Vagina (tissue), 2 donors: ENCODE data around the gene ARID5B. TPM values are rescaled to one million over a fixed set of nuclear protein-coding genes. Genes with fewer than 3 reads are reported as not detected.

Source experiments
- DNase-seq, 2 donors: peaks; one replicate each; pipeline ENCODE4 v3.0.0-alpha.2; 2017; ENCODE audit errors: extremely low spot score in 2 of 2
- H3K27ac ChIP-seq: fragments of 200-600 bp; sonication (generic); one replicate; pipeline ENCODE4 v1.5.1; 2019
- H3K27me3 ChIP-seq: fragments of 200-600 bp; sonication (generic); one replicate; pipeline ENCODE4 v1.5.1; 2019
- H3K36me3 ChIP-seq, 2 donors: fragments of 200-600 bp; sonication (generic); one replicate each; pipeline ENCODE4 v1.5.1; 2017 to 2019
- H3K4me1 ChIP-seq: fragments of 200-600 bp; sonication (generic); one replicate; pipeline ENCODE4 v1.5.1; 2019
- H3K4me3 ChIP-seq, 2 donors: fragments of 200-600 bp; sonication (generic); 1 replicate in 1 of 2; 2 replicates in 1 of 2; pipeline ENCODE4 v1.5.1; 2016 to 2019
- H3K9me3 ChIP-seq: fragments of 200-600 bp; sonication (generic); one replicate; pipeline ENCODE4 v1.5.1; 2019
- POLR2A ChIP-seq, 2 donors: fragments of 450-650 bp; IDR thresholded peaks; one replicate each; pipeline ENCODE4 v1.6.1; 2017; ENCODE audit warnings: antibody characterized with exemption in 2 of 2, mild to moderate bottlenecking in 2 of 2, moderate library complexity in 2 of 2
- POLR2AphosphoS5 ChIP-seq, 2 donors: sonication (generic); formaldehyde crosslinking; IDR thresholded peaks; one replicate each; pipeline ENCODE4 v1.9.0; 2017; ENCODE audit warnings: antibody characterized with exemption in 2 of 2, mild to moderate bottlenecking in 2 of 2, low read depth in 1 of 2; ENCODE audit not compliant: insufficient read depth in 1 of 2
- intact Hi-C: fragments of 100-400 bp; cut with DNase I; formaldehyde crosslinking; loops from one replicate; pipeline ENCODE4 v1.15.1; 2023
- total RNA-seq: library from RNA; depleted of rRNA; stranded (reverse); fragments of >200 nt; gene quantifications from one replicate; pipeline ENCODE4 v1.2.3, GENCODE V29; 2016
- TF ChIP-seq, protein P1 (sequence below), 3 experiments: fragments of 450-650 bp in 2 of 3; fragments of 200-600 bp in 1 of 3; sonication (generic) in 1 of 3; IDR thresholded peaks; one replicate each; pipeline ENCODE4 v1.5.1; 2017 to 2019; ENCODE audit warnings: antibody characterized with exemption in 3 of 3, mild to moderate bottlenecking in 2 of 3, moderate library complexity in 2 of 3

ARID5B gene
- total RNA-seq, 1 donor from 2014 or later = 75.9 TPM

DNA sequence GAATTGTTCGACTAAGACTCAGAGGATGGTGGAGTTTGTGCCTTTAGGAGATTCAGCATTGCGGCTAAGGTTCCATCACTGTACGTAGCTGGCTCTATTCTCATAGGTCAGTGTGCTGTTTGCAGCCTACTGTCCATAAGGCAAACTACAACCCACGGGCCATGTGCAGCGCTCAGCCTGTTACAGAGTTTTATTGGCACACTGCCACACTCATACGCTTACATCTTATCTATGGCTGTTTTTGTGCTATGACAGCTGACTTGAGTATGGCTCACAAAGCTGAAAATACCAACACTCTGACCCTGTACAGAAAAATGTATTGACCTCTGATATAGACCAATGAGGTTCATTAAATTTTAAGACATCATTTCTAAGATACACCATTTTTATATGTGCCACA, 114.5 kb downstream of the ARID5B start:
- intact Hi-C loops = no loop called here

DNA sequence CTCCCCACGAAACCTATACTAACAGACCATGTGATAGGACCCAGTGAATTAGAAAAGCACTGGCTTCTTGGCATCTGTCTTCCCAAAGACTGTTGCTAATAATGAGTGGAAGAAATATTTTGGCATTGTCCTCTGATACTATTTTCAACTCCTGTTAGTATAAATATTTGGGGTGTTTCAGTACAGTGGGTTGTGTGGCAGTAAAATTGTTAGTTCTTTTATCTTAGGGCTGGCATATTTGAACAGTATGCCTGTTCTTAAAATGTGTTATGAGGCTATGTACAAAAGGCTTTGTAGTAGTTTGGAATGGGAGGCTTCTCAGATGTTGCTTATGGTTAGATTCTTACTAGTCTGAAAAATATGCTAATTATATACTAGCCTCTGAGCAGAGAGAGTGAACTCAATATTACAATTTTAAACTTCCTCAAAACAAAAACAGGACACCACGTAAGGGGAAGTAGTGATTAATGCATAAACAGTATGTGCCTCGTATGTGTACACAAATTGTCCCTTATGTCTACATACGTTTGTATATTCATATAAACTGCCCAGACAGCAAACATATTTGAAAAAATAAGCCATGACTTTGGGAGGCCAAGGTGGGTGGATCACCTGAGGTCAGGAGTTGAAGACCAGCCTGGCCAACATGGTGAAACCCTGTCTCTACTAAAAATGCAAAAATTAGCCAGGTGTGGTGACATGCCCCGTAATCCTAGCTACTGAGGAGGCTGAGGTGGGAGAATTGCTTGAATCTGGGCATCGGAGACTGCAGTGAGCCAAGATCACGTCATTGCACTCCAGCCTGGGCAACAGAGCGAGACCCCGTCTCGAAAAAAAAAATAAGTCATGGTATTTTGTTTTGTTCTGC, 115.4 kb downstream of the ARID5B start:
- H3K27me3 ChIP-seq = no peaks in the 10 kb centered on the region
- H3K4me1 ChIP-seq = peaks cover 45% of the 10 kb centered on the region

More for the DNA sequence above, 114.5 kb downstream of the ARID5B start:
- Histone ChIP-seq H3K4me1 (peaks cover 44% of the 10 kb centered on the region), H3K9me3 (no peaks in the 10 kb centered on the region), H3K4me3 (no peak overlapping the region), H3K27me3 (no peaks in the 10 kb centered on the region), H3K36me3 (no peaks in the 10 kb centered on the region), H3K27ac (no peak overlapping the region)
- TF ChIP-seq, protein P1, sequence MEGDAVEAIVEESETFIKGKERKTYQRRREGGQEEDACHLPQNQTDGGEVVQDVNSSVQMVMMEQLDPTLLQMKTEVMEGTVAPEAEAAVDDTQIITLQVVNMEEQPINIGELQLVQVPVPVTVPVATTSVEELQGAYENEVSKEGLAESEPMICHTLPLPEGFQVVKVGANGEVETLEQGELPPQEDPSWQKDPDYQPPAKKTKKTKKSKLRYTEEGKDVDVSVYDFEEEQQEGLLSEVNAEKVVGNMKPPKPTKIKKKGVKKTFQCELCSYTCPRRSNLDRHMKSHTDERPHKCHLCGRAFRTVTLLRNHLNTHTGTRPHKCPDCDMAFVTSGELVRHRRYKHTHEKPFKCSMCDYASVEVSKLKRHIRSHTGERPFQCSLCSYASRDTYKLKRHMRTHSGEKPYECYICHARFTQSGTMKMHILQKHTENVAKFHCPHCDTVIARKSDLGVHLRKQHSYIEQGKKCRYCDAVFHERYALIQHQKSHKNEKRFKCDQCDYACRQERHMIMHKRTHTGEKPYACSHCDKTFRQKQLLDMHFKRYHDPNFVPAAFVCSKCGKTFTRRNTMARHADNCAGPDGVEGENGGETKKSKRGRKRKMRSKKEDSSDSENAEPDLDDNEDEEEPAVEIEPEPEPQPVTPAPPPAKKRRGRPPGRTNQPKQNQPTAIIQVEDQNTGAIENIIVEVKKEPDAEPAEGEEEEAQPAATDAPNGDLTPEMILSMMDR (IDR thresholded peaks at IDR 0.05) = no peak
- TF ChIP-seq POLR2AphosphoS5 (IDR thresholded peaks at IDR 0.05; ENCODE audit: insufficient read depth in 1 of 2, low read depth in 1 of 2) (no peak), POLR2A (IDR thresholded peaks at IDR 0.05) (no peak)
- DNase-seq = no peak

DNA sequence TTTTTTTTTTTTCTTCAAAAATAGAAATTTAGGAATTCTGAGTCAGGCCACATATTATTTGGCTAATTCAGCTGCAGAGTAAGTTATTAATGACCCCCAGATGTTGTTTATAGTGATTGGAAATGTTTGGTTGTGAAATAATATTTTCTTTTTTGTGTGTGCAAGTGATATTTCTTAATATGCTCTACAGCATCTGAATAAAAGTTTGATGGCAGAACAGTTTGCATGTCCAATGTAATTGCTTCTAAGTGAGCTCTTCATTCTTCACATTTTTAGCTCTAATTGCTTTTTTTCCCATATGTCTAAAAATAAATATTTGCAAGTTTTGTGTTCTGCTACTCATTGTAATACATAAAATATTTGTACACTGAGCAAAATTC, 116.0 kb downstream of the ARID5B start:
- H3K36me3 ChIP-seq = no peaks in the 10 kb centered on the region
- TF ChIP-seq POLR2AphosphoS5 (IDR thresholded peaks at IDR 0.05; ENCODE audit: insufficient read depth in 1 of 2, low read depth in 1 of 2) = no peak
- no peak for TF ChIP-seq POLR2A (IDR thresholded peaks at IDR 0.05)
- TF ChIP-seq, protein P1 (IDR thresholded peaks at IDR 0.05) = no peak
- H3K4me3 ChIP-seq = no peak overlapping the region
- intact Hi-C loops = no loop called here
- no peaks in the 10 kb centered on the region for H3K27me3 ChIP-seq
- peak overlapping the region; percentile 55 for H3K27ac ChIP-seq
- peaks cover 51% of the 10 kb centered on the region for H3K4me1 ChIP-seq
- DNase-seq = no peak
- H3K9me3 ChIP-seq = no peaks in the 10 kb centered on the region

More for the DNA sequence above, 115.4 kb downstream of the ARID5B start:
- TF ChIP-seq POLR2A (IDR thresholded peaks at IDR 0.05) (no peak), POLR2AphosphoS5 (IDR thresholded peaks at IDR 0.05; ENCODE audit: insufficient read depth in 1 of 2, low read depth in 1 of 2) (no peak)
- TF ChIP-seq, protein P1 (IDR thresholded peaks at IDR 0.05) = no peak
- no peaks in the 10 kb centered on the region for H3K36me3 ChIP-seq
- DNase-seq = no peak
- no peak overlapping the region for H3K4me3 ChIP-seq
- H3K27ac ChIP-seq = peak overlapping the region; percentile 35
- intact Hi-C loops = no loop called here
- no peaks in the 10 kb centered on the region for H3K9me3 ChIP-seq

DNA sequence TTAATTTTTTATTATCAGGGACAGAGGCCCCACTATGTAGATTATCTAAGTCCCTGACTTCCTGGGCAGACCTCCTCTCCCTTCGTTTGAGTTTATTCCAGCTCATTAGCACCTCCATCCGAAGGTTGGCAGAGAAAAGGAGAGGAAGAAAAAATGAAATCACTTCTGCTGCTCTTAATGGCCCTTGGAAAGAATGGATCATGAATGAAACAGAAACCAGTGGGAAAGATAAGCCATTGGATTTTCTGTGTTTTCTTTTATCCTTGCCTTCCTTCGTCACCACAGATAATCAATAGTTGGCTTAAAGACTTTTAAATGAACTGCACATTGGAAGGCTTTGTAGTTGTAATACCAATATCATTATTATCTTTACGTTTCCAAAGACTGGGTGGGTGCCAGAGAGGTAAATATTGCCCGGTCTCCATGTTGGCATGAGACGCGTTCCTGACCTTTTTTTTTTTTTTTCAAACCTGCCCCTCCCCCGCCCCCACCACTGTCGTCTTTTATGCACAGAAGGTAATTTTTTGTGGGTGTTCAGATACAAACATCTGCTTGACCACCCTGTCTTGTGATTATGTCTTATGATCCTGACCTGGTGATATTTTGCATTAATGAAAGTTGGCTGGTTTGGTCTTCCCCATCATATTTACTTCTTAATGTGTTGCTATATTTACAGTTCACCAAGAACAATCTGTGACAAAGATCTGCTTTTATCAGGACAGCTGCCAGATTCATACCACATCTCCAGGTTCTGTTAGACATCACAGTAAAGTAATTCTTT, 116.8 kb downstream of the ARID5B start:
- TF ChIP-seq POLR2AphosphoS5 (IDR thresholded peaks at IDR 0.05; ENCODE audit: insufficient read depth in 1 of 2, low read depth in 1 of 2) (no peak), POLR2A (IDR thresholded peaks at IDR 0.05) (no peak)
- TF ChIP-seq, protein P1 (IDR thresholded peaks at IDR 0.05) = no peak
- Histone ChIP-seq H3K36me3 (no peaks in the 10 kb centered on the region), H3K27ac (peak overlapping the region; percentile 55), H3K9me3 (no peaks in the 10 kb centered on the region), H3K4me1 (peaks cover 57% of the 10 kb centered on the region), H3K4me3 (no peak overlapping the region), H3K27me3 (no peaks in the 10 kb centered on the region)
- no peak for DNase-seq
- intact Hi-C loops = no loop called here
